Peyer's patch (tissue), 4 donors: ENCODE measurements around the gene IVD.

Experiments used
- POLR2A ChIP-seq, 2 donors: fragments of 450-650 bp; IDR thresholded peaks; one replicate each; pipeline ENCODE4 v1.5.1; 2017; ENCODE audit warnings: antibody characterized with exemption in 2 of 2, mild to moderate bottlenecking in 2 of 2, moderate library complexity in 2 of 2
- TF ChIP-seq, protein P1 (sequence below), 6 experiments: fragments of 450-650 bp in 4 of 6; fragments of 200-600 bp in 2 of 6; sonication (generic) in 1 of 6; IDR thresholded peaks; one replicate each; pipeline ENCODE4 v1.5.1; 2017 to 2019; ENCODE audit warnings: antibody characterized with exemption in 6 of 6, mild to moderate bottlenecking in 3 of 6, moderate library complexity in 1 of 6

DNA sequence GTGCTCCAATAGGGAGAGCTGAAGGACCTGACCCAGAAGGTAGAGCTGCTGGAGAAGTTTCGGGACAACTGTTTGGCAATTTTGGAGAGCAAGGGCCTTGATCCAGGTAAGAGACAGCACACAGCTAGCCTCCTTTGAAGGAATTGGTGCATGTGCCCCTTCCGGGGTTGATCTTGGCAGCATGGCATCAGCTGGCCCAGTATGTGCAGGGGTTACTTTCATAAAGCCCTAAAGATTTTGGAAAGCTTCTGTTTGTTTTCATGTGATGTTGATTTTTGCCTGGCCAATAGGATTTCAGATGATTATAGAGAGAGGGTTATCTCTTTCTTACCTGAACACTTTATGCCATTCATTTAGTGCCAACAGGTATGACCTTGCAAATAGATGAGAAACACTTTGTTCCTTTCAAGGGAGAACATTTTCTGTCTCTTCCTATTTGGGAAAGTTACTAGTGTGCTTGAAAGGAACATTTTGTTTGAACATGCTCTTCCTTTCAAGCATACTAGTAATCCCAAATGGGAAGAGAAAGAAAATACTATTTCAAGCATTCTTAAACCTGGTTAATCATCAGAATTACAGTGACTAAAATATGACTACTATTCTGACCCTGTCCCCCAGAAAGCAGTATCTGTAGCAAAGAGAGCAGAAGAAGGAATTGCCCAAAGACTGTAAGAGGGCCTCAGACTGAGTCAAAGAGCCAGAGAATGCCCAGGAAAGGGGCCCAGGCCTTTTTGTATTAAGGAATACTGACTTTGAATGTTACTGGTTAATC is 15.6 kb upstream of the IVD start:
- no peak for TF ChIP-seq POLR2A (IDR thresholded peaks at IDR 0.05)
- TF ChIP-seq, protein P1, sequence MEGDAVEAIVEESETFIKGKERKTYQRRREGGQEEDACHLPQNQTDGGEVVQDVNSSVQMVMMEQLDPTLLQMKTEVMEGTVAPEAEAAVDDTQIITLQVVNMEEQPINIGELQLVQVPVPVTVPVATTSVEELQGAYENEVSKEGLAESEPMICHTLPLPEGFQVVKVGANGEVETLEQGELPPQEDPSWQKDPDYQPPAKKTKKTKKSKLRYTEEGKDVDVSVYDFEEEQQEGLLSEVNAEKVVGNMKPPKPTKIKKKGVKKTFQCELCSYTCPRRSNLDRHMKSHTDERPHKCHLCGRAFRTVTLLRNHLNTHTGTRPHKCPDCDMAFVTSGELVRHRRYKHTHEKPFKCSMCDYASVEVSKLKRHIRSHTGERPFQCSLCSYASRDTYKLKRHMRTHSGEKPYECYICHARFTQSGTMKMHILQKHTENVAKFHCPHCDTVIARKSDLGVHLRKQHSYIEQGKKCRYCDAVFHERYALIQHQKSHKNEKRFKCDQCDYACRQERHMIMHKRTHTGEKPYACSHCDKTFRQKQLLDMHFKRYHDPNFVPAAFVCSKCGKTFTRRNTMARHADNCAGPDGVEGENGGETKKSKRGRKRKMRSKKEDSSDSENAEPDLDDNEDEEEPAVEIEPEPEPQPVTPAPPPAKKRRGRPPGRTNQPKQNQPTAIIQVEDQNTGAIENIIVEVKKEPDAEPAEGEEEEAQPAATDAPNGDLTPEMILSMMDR (IDR thresholded peaks at IDR 0.05): no peak
